WTC11 (cell line): Measurements from ENCODE around the gene SLC10A3. TPM values are rescaled to one million over a fixed set of nuclear protein-coding genes. Genes with fewer than 3 reads are reported as not detected.

ENCODE experiments used
- ATAC-seq: fragments of 200-7000 bp; cut with Tn5 transposase; 2 replicates; pipeline ENCODE4 v1.10.0; 2021; ENCODE audit warnings: mild to moderate bottlenecking, moderate library complexity
- CTCF ChIA-PET: fragments of 300-600 bp; sonication (Branson Sonifier 250); formaldehyde crosslinking; loops from one replicate; lab custom pipeline; 2021; ENCODE audit warnings: antibody characterized with exemption; lab: Charles Lee
- POLR2A ChIA-PET: fragments of 350-600 bp; sonication (Branson Sonifier 250); formaldehyde crosslinking; loops from one replicate; lab custom pipeline; 2021; ENCODE audit warnings: antibody characterized with exemption; lab: Charles Lee
- DNase-seq: peaks from one replicate; pipeline ENCODE4 v3.0.0; 2021; ENCODE audit warnings: low spot score
- H3K27ac Mint-ChIP-seq: 2 replicates; pipeline ENCODE4 v1.8.0; 2021; ENCODE audit warnings: mixed read lengths
- H3K27me3 Mint-ChIP-seq: 2 replicates; pipeline ENCODE4 v1.8.0; 2021; ENCODE audit warnings: low read depth, mild to moderate bottlenecking, moderate library complexity, mixed read lengths
- H3K36me3 Mint-ChIP-seq: 2 replicates; pipeline ENCODE4 v1.8.0; 2021; ENCODE audit warnings: mixed read lengths
- H3K4me1 Mint-ChIP-seq: 2 replicates; pipeline ENCODE4 v1.8.0; 2022; ENCODE audit warnings: mixed read lengths
- H3K4me3 Mint-ChIP-seq: 2 replicates; pipeline ENCODE4 v1.8.0; 2021; ENCODE audit warnings: mild to moderate bottlenecking, moderate library complexity, mixed read lengths
- H3K9me3 Mint-ChIP-seq: 2 replicates; pipeline ENCODE4 v1.8.0; 2021; ENCODE audit warnings: mixed read lengths
- CREB1 ChIP-seq: sonication (generic); formaldehyde crosslinking; IDR thresholded peaks from 2 replicates; pipeline ENCODE4 v1.8.0; 2023; ENCODE audit warnings: mild to moderate bottlenecking, missing genetic modification reagents
- CTCF ChIP-seq: fragments of 200-600 bp; IDR thresholded peaks from 2 replicates; pipeline ENCODE4 v1.8.0; 2022; ENCODE audit warnings: antibody characterized with exemption
- E2F1 ChIP-seq: sonication (generic); formaldehyde crosslinking; IDR thresholded peaks from 2 replicates; pipeline ENCODE4 v1.8.0; 2022; ENCODE audit warnings: mild to moderate bottlenecking, missing genetic modification reagents
- ESRRA ChIP-seq: sonication (generic); formaldehyde crosslinking; IDR thresholded peaks from 2 replicates; pipeline ENCODE4 v1.8.1; 2022; ENCODE audit warnings: mild to moderate bottlenecking, missing genetic modification reagents, borderline replicate concordance
- FOXP4 ChIP-seq: sonication (generic); formaldehyde crosslinking; IDR thresholded peaks from 2 replicates; pipeline ENCODE4 v1.8.0; 2022; ENCODE audit warnings: mild to moderate bottlenecking, missing genetic modification reagents
- PRRX2 ChIP-seq: fragments of 250-450 bp; sonication (Bioruptor Pico); IDR thresholded peaks from 2 replicates; pipeline ENCODE4 v1.8.0; 2021; ENCODE audit warnings: mild to moderate bottlenecking
- ZNF121 ChIP-seq: sonication (generic); formaldehyde crosslinking; IDR thresholded peaks from 2 replicates; pipeline ENCODE4 v1.8.0; 2023; ENCODE audit warnings: missing genetic modification reagents
- ZNF138 ChIP-seq: sonication (generic); formaldehyde crosslinking; conservative IDR thresholded peaks from 2 replicates; pipeline ENCODE4 v1.8.1; 2022; ENCODE audit warnings: mild to moderate bottlenecking, moderate library complexity, missing genetic modification reagents
- ZNF671 ChIP-seq: fragments of 250-450 bp; sonication (Bioruptor Pico); IDR thresholded peaks from 2 replicates; pipeline ENCODE4 v1.8.0; 2021; ENCODE audit warnings: mild to moderate bottlenecking
- total RNA-seq: library from RNA; stranded (reverse); gene quantifications from 3 replicates; pipeline ENCODE4 v1.2.3, GENCODE V29; 2021
- TF ChIP-seq, protein P1 (sequence below): sonication (generic); formaldehyde crosslinking; IDR thresholded peaks from 2 replicates; pipeline ENCODE4 v1.8.0; 2023; ENCODE audit warnings: missing genetic modification reagents, mild to moderate bottlenecking, borderline replicate concordance
- TF ChIP-seq, protein P2 (sequence below): fragments of 250-450 bp; sonication (Bioruptor Pico); IDR thresholded peaks from 2 replicates; pipeline ENCODE4 v1.8.0; 2021; ENCODE audit warnings: mild to moderate bottlenecking
- TF ChIP-seq, protein P3 (sequence below): fragments of 250-450 bp; sonication (Bioruptor Pico); conservative IDR thresholded peaks from 2 replicates; pipeline ENCODE4 v1.9.0; 2021; ENCODE audit warnings: mild to moderate bottlenecking
- TF ChIP-seq, protein P4 (sequence below): sonication (generic); formaldehyde crosslinking; conservative IDR thresholded peaks from 2 replicates; pipeline ENCODE4 v1.8.1; 2023; ENCODE audit warnings: mild to moderate bottlenecking, low read depth, missing genetic modification reagents, moderate library complexity
- TF ChIP-seq, protein P5 (sequence below): sonication (generic); formaldehyde crosslinking; IDR thresholded peaks from 2 replicates; pipeline ENCODE4 v1.8.0; 2023; ENCODE audit warnings: mild to moderate bottlenecking, missing genetic modification reagents

Gene SLC10A3
- total RNA-seq, 1 experiment from 2014 or later = 9.8 TPM

DNA sequence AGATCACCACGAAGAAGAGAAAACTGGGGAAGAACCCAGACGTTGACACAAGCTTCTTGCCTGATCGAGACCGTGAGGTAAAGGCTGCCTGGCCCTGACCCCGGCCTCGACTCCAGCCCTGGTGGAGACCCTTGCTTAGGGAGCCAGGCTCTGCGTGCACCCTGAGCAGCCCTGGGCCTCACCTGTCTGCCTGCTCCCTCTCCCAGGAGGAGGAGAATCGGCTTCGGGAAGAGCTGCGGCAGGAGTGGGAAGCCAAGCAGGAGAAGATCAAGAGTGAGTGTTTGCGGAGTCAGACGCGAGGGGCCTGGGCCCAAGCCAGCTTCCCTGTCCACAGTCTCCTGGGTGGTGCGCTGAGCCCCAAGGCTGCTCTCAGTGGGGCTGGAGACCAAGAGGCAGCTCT, 41.9 kb downstream of the SLC10A3 start:
- DNase-seq (no peak), ATAC-seq (no peak)
- ChIA-PET CTCF (interaction anchor here (0.7 kb wide), 1 partner anchor 24 kb away, joined by 3 read pairs; no protein-coding TSS in a partner anchor), POLR2A (no interaction called here)
- Mint-ChIP-seq H3K4me1 (no peaks in the 10 kb centered on the region), H3K36me3 (peaks cover 6% of the 10 kb centered on the region), H3K9me3 (no peaks in the 10 kb centered on the region), H3K27ac (no peak overlapping the region), H3K27me3 (no peaks in the 10 kb centered on the region), H3K4me3 (no peak overlapping the region)
- TF ChIP-seq, protein P1, sequence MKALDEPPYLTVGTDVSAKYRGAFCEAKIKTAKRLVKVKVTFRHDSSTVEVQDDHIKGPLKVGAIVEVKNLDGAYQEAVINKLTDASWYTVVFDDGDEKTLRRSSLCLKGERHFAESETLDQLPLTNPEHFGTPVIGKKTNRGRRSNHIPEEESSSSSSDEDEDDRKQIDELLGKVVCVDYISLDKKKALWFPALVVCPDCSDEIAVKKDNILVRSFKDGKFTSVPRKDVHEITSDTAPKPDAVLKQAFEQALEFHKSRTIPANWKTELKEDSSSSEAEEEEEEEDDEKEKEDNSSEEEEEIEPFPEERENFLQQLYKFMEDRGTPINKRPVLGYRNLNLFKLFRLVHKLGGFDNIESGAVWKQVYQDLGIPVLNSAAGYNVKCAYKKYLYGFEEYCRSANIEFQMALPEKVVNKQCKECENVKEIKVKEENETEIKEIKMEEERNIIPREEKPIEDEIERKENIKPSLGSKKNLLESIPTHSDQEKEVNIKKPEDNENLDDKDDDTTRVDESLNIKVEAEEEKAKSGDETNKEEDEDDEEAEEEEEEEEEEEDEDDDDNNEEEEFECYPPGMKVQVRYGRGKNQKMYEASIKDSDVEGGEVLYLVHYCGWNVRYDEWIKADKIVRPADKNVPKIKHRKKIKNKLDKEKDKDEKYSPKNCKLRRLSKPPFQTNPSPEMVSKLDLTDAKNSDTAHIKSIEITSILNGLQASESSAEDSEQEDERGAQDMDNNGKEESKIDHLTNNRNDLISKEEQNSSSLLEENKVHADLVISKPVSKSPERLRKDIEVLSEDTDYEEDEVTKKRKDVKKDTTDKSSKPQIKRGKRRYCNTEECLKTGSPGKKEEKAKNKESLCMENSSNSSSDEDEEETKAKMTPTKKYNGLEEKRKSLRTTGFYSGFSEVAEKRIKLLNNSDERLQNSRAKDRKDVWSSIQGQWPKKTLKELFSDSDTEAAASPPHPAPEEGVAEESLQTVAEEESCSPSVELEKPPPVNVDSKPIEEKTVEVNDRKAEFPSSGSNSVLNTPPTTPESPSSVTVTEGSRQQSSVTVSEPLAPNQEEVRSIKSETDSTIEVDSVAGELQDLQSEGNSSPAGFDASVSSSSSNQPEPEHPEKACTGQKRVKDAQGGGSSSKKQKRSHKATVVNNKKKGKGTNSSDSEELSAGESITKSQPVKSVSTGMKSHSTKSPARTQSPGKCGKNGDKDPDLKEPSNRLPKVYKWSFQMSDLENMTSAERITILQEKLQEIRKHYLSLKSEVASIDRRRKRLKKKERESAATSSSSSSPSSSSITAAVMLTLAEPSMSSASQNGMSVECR (CRISPR knock-in tag) = no peak
- TF ChIP-seq E2F1 (CRISPR knock-in tag) (no peak), CTCF (no peak), FOXP4 (CRISPR knock-in tag) (no peak), CREB1 (no peak), ZNF671 (CRISPR knock-in tag) (no peak), ZNF138 (CRISPR knock-in tag) (no peak), ESRRA (CRISPR knock-in tag) (no peak), PRRX2 (CRISPR knock-in tag) (no peak), ZNF121 (CRISPR knock-in tag) (no peak)
- TF ChIP-seq, protein P2, sequence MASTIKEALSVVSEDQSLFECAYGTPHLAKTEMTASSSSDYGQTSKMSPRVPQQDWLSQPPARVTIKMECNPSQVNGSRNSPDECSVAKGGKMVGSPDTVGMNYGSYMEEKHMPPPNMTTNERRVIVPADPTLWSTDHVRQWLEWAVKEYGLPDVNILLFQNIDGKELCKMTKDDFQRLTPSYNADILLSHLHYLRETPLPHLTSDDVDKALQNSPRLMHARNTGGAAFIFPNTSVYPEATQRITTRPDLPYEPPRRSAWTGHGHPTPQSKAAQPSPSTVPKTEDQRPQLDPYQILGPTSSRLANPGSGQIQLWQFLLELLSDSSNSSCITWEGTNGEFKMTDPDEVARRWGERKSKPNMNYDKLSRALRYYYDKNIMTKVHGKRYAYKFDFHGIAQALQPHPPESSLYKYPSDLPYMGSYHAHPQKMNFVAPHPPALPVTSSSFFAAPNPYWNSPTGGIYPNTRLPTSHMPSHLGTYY (CRISPR knock-in tag) = no peak
- TF ChIP-seq, protein P3, sequence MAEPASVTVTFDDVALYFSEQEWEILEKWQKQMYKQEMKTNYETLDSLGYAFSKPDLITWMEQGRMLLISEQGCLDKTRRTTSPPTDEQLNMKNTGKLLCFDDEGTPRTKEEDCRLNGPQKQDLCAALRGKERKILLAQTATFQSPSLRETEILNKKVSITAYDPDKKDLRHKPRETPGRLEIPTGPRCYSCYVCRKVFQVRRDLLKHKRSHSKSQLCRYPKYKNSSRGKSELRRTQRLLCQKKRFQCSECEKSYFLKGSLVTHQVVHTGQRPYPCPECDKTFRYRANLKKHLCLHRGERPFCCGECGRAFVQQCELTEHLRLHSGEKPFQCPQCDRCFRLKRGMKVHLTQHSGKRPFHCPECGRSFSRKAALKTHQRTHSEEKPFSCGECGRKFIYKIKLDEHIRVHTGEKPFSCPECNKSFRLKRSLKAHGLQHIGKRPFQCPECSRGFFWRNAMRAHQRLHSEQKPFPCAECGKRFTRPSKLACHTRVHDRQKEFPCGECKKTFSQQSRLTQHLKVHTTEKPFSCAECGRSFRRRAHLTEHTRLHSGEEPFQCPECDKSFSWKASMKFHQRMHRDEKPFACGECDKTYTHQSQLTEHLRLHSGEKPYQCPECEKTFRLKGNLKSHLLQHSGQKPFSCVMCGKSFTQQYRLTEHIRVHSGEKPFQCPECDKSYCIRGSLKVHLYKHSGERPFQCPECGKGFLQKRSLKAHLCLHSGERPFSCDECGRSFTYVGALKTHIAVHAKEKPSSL (CRISPR knock-in tag) = no peak
- TF ChIP-seq, protein P4, sequence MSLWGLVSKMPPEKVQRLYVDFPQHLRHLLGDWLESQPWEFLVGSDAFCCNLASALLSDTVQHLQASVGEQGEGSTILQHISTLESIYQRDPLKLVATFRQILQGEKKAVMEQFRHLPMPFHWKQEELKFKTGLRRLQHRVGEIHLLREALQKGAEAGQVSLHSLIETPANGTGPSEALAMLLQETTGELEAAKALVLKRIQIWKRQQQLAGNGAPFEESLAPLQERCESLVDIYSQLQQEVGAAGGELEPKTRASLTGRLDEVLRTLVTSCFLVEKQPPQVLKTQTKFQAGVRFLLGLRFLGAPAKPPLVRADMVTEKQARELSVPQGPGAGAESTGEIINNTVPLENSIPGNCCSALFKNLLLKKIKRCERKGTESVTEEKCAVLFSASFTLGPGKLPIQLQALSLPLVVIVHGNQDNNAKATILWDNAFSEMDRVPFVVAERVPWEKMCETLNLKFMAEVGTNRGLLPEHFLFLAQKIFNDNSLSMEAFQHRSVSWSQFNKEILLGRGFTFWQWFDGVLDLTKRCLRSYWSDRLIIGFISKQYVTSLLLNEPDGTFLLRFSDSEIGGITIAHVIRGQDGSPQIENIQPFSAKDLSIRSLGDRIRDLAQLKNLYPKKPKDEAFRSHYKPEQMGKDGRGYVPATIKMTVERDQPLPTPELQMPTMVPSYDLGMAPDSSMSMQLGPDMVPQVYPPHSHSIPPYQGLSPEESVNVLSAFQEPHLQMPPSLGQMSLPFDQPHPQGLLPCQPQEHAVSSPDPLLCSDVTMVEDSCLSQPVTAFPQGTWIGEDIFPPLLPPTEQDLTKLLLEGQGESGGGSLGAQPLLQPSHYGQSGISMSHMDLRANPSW (CRISPR knock-in tag) = no peak
- TF ChIP-seq, protein P5, sequence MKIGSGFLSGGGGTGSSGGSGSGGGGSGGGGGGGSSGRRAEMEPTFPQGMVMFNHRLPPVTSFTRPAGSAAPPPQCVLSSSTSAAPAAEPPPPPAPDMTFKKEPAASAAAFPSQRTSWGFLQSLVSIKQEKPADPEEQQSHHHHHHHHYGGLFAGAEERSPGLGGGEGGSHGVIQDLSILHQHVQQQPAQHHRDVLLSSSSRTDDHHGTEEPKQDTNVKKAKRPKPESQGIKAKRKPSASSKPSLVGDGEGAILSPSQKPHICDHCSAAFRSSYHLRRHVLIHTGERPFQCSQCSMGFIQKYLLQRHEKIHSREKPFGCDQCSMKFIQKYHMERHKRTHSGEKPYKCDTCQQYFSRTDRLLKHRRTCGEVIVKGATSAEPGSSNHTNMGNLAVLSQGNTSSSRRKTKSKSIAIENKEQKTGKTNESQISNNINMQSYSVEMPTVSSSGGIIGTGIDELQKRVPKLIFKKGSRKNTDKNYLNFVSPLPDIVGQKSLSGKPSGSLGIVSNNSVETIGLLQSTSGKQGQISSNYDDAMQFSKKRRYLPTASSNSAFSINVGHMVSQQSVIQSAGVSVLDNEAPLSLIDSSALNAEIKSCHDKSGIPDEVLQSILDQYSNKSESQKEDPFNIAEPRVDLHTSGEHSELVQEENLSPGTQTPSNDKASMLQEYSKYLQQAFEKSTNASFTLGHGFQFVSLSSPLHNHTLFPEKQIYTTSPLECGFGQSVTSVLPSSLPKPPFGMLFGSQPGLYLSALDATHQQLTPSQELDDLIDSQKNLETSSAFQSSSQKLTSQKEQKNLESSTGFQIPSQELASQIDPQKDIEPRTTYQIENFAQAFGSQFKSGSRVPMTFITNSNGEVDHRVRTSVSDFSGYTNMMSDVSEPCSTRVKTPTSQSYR (CRISPR knock-in tag) = no peak
